OCI-LY7 (cell line): ENCODE results near the gene AKAP8L. TPM values are rescaled to one million over a fixed set of nuclear protein-coding genes. Genes with fewer than 3 reads are reported as not detected.
"Not testable (repeated sequence)": the region's sequence is repeated elsewhere in the genome, so short reads cannot be mapped to it uniquely, and the experiment has no call there.

ENCODE experiments used
- BruUV-seq: library from RNA; stranded (reverse); fragments of 400-500 nt; replicated peaks from 2 replicates; lab custom pipeline; 2021; lab: Mats Ljungman, UMichigan
- CTCF ChIA-PET: fragments of 300-600 bp; sonication (Branson Sonifier 250); formaldehyde crosslinking; loops from one replicate; lab custom pipeline; 2022; ENCODE audit warnings: antibody characterized with exemption; ENCODE audit not compliant: unreplicated experiment; lab: Charles Lee
- POLR2A ChIA-PET: fragments of 300-600 bp; sonication (Branson Sonifier 250); formaldehyde crosslinking; loops from one replicate; lab custom pipeline; 2022; ENCODE audit warnings: antibody characterized with exemption; lab: Charles Lee
- DNase-seq: peaks from one replicate; pipeline ENCODE4 v3.0.0-alpha.2; 2015; ENCODE audit warnings: low spot score
- H2AFZ ChIP-seq: fragments of 200-600 bp; sonication (generic), shearing (Covaris generic); 2 replicates; pipeline ENCODE4 v1.6.1; 2014; ENCODE audit warnings: mild to moderate bottlenecking, antibody characterized with exemption, low read length, moderate library complexity
- H3K27ac ChIP-seq: fragments of 200-600 bp; sonication (generic); 2 replicates; pipeline ENCODE4 v1.5.1; 2014; ENCODE audit warnings: mixed run types, low read depth, mild to moderate bottlenecking, moderate library complexity, low read length, inconsistent platforms; ENCODE audit not compliant: poor library complexity, severe bottlenecking
- H3K36me3 ChIP-seq: fragments of 200-600 bp; sonication (generic); 2 replicates; pipeline ENCODE4 v1.6.1; 2014; ENCODE audit warnings: mild to moderate bottlenecking, antibody characterized with exemption, low read length, moderate library complexity, mixed read lengths; ENCODE audit not compliant: insufficient read depth
- H3K4me1 ChIP-seq: fragments of 200-600 bp; sonication (generic); 2 replicates; pipeline ENCODE4 v1.5.1; 2014; ENCODE audit warnings: mild to moderate bottlenecking, low read length; ENCODE audit not compliant: insufficient read depth, poor library complexity, severe bottlenecking
- H3K4me2 ChIP-seq: fragments of 200-600 bp; sonication (generic); 2 replicates; pipeline ENCODE4 v1.6.1; 2014; ENCODE audit warnings: mild to moderate bottlenecking, low read length
- H3K4me3 ChIP-seq: fragments of 200-600 bp; sonication (generic); 2 replicates; pipeline ENCODE4 v1.5.1; 2014; ENCODE audit warnings: mild to moderate bottlenecking, low read depth, low read length; ENCODE audit not compliant: poor library complexity, severe bottlenecking
- H3K79me2 ChIP-seq: fragments of 200-600 bp; sonication (generic); 2 replicates; pipeline ENCODE4 v1.6.1; 2016; ENCODE audit warnings: low read depth, mild to moderate bottlenecking, low read length, moderate library complexity, mixed read lengths; ENCODE audit not compliant: insufficient read depth
- H3K9me2 ChIP-seq: fragments of 200-600 bp; sonication (generic); 2 replicates; pipeline ENCODE4 v1.6.1; 2016; ENCODE audit warnings: mild to moderate bottlenecking, low read length, mixed read lengths; ENCODE audit not compliant: insufficient read depth
- H3K9me3 ChIP-seq: fragments of 200-600 bp; sonication (generic); 2 replicates; pipeline ENCODE4 v1.6.1; 2014; ENCODE audit warnings: mild to moderate bottlenecking, mixed run types, low read length, mixed read lengths
- H4K20me1 ChIP-seq: fragments of 200-600 bp; sonication (generic); 2 replicates; pipeline ENCODE4 v1.6.1; 2014; ENCODE audit warnings: mild to moderate bottlenecking, antibody characterized with exemption, low read length, moderate library complexity, mixed read lengths; ENCODE audit not compliant: insufficient read depth
- EZH2phosphoT487 ChIP-seq: fragments of 200-600 bp; sonication (generic); IDR thresholded peaks from 2 replicates; pipeline ENCODE4 v1.6.1; 2018; ENCODE audit warnings: low read depth, borderline replicate concordance, mild to moderate bottlenecking, mixed run types, antibody characterized with exemption, low read length, moderate library complexity, mixed read lengths
- intact Hi-C: fragments of 100-400 bp; cut with micrococcal nuclease; formaldehyde crosslinking; loops from one replicate; pipeline ENCODE4 v1.10.0; 2022; ENCODE audit not compliant: unreplicated experiment
- total RNA-seq, 2 experiments: library from RNA; depleted of rRNA in 1 of 2; stranded (reverse); fragments of >200 nt in 1 of 2; shearing (Covaris generic) in 1 of 2; gene quantifications; 2 replicates each; pipeline ENCODE4 v1.2.3, GENCODE V29; 2014 to 2022
- TF ChIP-seq, protein P1 (sequence below): fragments of 200-600 bp; sonication (generic); conservative IDR thresholded peaks from 2 replicates; pipeline ENCODE4 v1.5.1; 2014; ENCODE audit warnings: mild to moderate bottlenecking, antibody characterized with exemption, low read length, moderate library complexity, mixed read lengths

AKAP8L gene
- total RNA-seq, 2 experiments from 2014 or later, result 119 to 124 TPM

DNA sequence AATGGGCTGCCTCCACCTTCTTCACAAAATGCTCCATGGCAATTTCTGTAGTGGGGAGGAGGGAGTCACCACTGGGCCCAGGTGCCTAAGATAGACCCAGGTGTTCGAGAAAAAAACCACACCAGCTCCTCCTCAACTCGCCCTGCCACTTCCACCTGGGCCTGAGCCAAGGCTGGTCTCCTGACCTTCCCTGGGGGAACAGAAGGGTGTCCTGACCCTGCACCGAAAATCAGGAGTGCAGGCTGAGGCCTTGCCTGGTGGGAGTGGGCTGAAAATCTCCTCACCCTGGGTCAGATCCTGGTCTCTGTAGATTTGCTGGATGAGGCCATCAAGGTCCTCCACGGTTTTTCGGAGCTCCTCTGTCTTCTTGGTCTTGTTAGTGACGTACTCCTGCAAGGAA is 21.6 kb downstream of the AKAP8L start:
- peaks cover 95% of the 10 kb centered on the region for H3K36me3 ChIP-seq
- no peak for TF ChIP-seq EZH2phosphoT487
- TF ChIP-seq, protein P1, sequence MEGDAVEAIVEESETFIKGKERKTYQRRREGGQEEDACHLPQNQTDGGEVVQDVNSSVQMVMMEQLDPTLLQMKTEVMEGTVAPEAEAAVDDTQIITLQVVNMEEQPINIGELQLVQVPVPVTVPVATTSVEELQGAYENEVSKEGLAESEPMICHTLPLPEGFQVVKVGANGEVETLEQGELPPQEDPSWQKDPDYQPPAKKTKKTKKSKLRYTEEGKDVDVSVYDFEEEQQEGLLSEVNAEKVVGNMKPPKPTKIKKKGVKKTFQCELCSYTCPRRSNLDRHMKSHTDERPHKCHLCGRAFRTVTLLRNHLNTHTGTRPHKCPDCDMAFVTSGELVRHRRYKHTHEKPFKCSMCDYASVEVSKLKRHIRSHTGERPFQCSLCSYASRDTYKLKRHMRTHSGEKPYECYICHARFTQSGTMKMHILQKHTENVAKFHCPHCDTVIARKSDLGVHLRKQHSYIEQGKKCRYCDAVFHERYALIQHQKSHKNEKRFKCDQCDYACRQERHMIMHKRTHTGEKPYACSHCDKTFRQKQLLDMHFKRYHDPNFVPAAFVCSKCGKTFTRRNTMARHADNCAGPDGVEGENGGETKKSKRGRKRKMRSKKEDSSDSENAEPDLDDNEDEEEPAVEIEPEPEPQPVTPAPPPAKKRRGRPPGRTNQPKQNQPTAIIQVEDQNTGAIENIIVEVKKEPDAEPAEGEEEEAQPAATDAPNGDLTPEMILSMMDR, result no peak
- DNase-seq, result no peak
- no peaks in the 10 kb centered on the region for H3K79me2 ChIP-seq
- no TSS peak for BruUV-seq
- no peaks in the 10 kb centered on the region for H3K9me3 ChIP-seq
- no peak overlapping the region for H3K27ac ChIP-seq
- no peaks in the 10 kb centered on the region; the same call in 1 of the 2 replicates for H4K20me1 ChIP-seq
- CTCF ChIA-PET, result no interaction called here
- intact Hi-C loops, result no loop called here
- no peak overlapping the region for H2AFZ ChIP-seq
- POLR2A ChIA-PET, result no interaction called here
- H3K4me3 ChIP-seq, result no peak overlapping the region
- no peaks in the 10 kb centered on the region for H3K4me1 ChIP-seq
- H3K9me2 ChIP-seq, result no peaks in the 10 kb centered on the region
- no peak overlapping the region for H3K4me2 ChIP-seq

DNA sequence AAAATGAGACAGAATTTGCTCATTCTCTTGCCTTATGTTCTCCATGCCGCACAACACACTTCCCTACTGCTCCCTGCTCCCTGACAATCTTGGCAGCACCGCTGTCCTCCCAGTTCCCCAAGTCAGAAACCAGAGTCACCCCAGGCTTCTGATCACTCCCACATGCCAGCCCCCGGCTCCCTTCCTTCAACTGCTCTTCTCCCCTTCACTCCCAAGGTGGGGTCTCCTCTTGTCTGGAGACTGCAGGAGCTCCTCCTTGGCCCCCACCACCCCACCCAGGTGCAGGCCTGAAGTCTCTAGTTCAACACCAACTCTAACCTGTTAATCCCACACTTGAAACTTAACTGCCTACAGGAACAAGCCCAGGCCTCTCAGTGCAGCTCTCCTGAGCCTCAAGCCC is 22.4 kb downstream of the AKAP8L start:
- ChIA-PET POLR2A (no interaction called here), CTCF (no interaction called here)
- Histone ChIP-seq H2AFZ (no peak overlapping the region), H3K4me1 (no peaks in the 10 kb centered on the region), H3K4me2 (no peak overlapping the region), H3K4me3 (no peak overlapping the region), H4K20me1 (no peaks in the 10 kb centered on the region; the same call in 1 of the 2 replicates), H3K9me2 (no peaks in the 10 kb centered on the region), H3K79me2 (no peaks in the 10 kb centered on the region), H3K27ac (no peak overlapping the region), H3K36me3 (peaks cover 95% of the 10 kb centered on the region), H3K9me3 (no peaks in the 10 kb centered on the region)
- no TSS peak for BruUV-seq
- no peak for DNase-seq
- TF ChIP-seq, protein P1, result no peak
- no peak for TF ChIP-seq EZH2phosphoT487
- intact Hi-C loops, result no loop called here

DNA sequence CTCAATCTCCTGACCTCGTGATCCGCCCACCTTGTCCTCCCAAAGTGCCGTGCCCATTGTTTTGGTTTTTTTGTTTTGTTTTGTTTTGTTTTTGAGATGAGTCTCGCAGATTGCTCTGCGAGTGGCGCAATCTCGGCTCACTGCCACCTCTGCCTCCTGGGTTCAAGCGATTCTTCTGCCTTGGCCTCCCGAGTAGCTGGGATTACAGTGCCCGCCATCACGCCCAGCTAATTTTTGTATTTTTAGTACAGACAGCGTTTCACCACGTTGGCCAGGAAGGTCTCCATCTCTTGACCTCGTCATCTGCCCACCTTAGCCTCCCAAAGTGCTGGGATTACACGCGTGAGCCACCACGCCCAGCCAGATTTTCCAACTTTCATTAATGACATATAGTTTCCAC is 23.5 kb downstream of the AKAP8L start:
- POLR2A ChIA-PET, BruUV-seq, H3K9me3 ChIP-seq, H3K4me3 ChIP-seq, H3K27ac ChIP-seq, DNase-seq, CTCF ChIA-PET, H3K79me2 ChIP-seq, H3K4me1 ChIP-seq, H4K20me1 ChIP-seq, H2AFZ ChIP-seq, H3K4me2 ChIP-seq, H3K9me2 ChIP-seq, intact Hi-C loops: not testable (repeated sequence)
- peaks cover 91% of the 10 kb centered on the region for H3K36me3 ChIP-seq
